ENCODE results near the gene LRG1.

DNA sequence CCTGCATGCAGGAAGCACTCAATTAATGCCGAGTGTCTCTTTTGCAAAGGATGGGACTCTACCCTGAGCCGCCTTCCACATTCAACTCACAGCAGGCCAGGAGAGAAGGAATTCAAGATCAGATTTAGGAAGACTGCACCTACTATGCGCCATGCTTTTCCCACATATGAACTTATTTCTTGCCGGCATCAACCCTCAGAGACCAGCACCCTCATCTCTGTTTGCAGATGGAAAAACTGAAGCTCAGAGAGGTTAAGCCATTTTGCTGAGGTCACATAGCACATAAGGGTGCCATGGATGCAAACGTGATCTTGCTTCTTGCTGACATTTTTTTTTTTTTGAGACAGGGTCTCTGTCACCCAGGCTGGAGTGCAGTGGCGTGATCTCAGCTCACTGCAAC lies 33.8 kb upstream of the LRG1 start:
- TF ChIP-seq, protein P1, sequence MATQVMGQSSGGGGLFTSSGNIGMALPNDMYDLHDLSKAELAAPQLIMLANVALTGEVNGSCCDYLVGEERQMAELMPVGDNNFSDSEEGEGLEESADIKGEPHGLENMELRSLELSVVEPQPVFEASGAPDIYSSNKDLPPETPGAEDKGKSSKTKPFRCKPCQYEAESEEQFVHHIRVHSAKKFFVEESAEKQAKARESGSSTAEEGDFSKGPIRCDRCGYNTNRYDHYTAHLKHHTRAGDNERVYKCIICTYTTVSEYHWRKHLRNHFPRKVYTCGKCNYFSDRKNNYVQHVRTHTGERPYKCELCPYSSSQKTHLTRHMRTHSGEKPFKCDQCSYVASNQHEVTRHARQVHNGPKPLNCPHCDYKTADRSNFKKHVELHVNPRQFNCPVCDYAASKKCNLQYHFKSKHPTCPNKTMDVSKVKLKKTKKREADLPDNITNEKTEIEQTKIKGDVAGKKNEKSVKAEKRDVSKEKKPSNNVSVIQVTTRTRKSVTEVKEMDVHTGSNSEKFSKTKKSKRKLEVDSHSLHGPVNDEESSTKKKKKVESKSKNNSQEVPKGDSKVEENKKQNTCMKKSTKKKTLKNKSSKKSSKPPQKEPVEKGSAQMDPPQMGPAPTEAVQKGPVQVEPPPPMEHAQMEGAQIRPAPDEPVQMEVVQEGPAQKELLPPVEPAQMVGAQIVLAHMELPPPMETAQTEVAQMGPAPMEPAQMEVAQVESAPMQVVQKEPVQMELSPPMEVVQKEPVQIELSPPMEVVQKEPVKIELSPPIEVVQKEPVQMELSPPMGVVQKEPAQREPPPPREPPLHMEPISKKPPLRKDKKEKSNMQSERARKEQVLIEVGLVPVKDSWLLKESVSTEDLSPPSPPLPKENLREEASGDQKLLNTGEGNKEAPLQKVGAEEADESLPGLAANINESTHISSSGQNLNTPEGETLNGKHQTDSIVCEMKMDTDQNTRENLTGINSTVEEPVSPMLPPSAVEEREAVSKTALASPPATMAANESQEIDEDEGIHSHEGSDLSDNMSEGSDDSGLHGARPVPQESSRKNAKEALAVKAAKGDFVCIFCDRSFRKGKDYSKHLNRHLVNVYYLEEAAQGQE (IDR thresholded peaks at IDR 0.05; ENCODE audit: insufficient replicate concordance, low read depth) = no peak
- TF ChIP-seq CTCF (IDR thresholded peaks at IDR 0.05; ENCODE audit: insufficient read depth, low read length) (no peak), POLR2AphosphoS5 (IDR thresholded peaks at IDR 0.05; ENCODE audit: low read depth) (no peak), SPI1 (IDR thresholded peaks at IDR 0.05; ENCODE audit: borderline replicate concordance, low read depth) (no peak)
